Measurements from ENCODE around the gene CMTM4. TPM values are rescaled to one million over a fixed set of nuclear protein-coding genes. Genes with fewer than 3 reads are reported as not detected.
"Not testable (repeated sequence)": the region's sequence is repeated elsewhere in the genome, so short reads cannot be mapped to it uniquely, and the experiment has no call there.

The CMTM4 gene
- total and polyA plus RNA-seq, 2 of the 4 experiments (the other 2 are of a cell fraction) = 9.0 to 14.5 TPM

GRCh38 chr16:66685501-66686115, 10.9 kb downstream of the CMTM4 start:
- H3K56ac ChIP-seq (ENCODE audit: extremely low read depth, insufficient read depth, low read length); H3K23ac ChIP-seq (ENCODE audit: low read depth, low read length); in situ Hi-C loops (cut with MboI; ENCODE audit: low sequenced_read_pairs); H3K27ac ChIP-seq (ENCODE audit: insufficient read depth, low read length); H2AK9ac ChIP-seq (replicated peaks; ENCODE audit: low read depth, low read length, poor library complexity); H2BK120ac ChIP-seq (ENCODE audit: low read depth, low read length); H4K5ac ChIP-seq (ENCODE audit: low read depth, low read length); H3K36me3 ChIP-seq (ENCODE audit: control insufficient read depth, insufficient read depth, low read length); DNase-seq; CTCF ChIA-PET; intact Hi-C loops (cut with micrococcal nuclease); H2BK20ac ChIP-seq (ENCODE audit: low read depth, low read length); H2BK5ac ChIP-seq (ENCODE audit: low read depth, low read length, poor library complexity, severe bottlenecking); H3K4me2 ChIP-seq (ENCODE audit: low read depth, low read length); H3K9me3 ChIP-seq (ENCODE audit: control insufficient read depth, insufficient read depth, low read length); H2AFZ ChIP-seq (replicated peaks; ENCODE audit: low read length, poor library complexity); H3K9me1 ChIP-seq (ENCODE audit: insufficient read depth, low read length); H4K20me1 ChIP-seq (ENCODE audit: insufficient read depth, low read length); POLR2A ChIA-PET (ENCODE audit: unreplicated experiment); H3K27me3 ChIP-seq (ENCODE audit: control insufficient read depth, insufficient read depth, low read length); H3K4me1 ChIP-seq (ENCODE audit: control insufficient read depth, insufficient read depth, low read length); H3K9ac ChIP-seq (ENCODE audit: low read depth, low read length); ATAC-seq (ENCODE audit: low read depth); H4K8ac ChIP-seq (ENCODE audit: low read depth in 2 of 2, low read length in 2 of 2); BruUV-seq (replicated peaks); H3K14ac ChIP-seq (replicated peaks; ENCODE audit: low read depth, low read length); H4K91ac ChIP-seq (ENCODE audit: insufficient read depth, low read depth, low read length); H3K4ac ChIP-seq (ENCODE audit: low read depth, low read length); dilution Hi-C loops (cut with HindIII; ENCODE audit: low sequenced_read_pairs, unreplicated experiment); H3K4me3 ChIP-seq (ENCODE audit: insufficient read depth, low read depth, low read length); H2BK15ac ChIP-seq (ENCODE audit: low read depth, low read length); H3K18ac ChIP-seq (ENCODE audit: low read depth, low read length): not testable (repeated sequence)
- WGBS, 2 experiments (ENCODE audit: extremely low coverage in 2 of 2, insufficient read length in 1 of 2) = 89% methylated on average over 4 of the region's 14 CpGs; no CpG with 5 or more reads in 1 of the 2 experiments
- Histone ChIP-seq H3K79me1 (ENCODE audit: low read depth in 1 of 2, low read length in 2 of 2) (peaks cover 0 to 19% of the 10 kb centered on the region in 2 experiments; a peak in 2 of 4 replicates), H2AK5ac (ENCODE audit: low read depth, low read length) (0 out of 2 replicates have a peak overlapping the region, but pooled peaks have one; percentile 16)

Measured in IMR-90 (cell line).